HG03565 (cell line): ENCODE results near the gene EXT2.

ENCODE experiments used
- ATAC-seq: cut with Tn5 transposase; IDR thresholded peaks from one replicate; pipeline ENCODE4 v1.9.1; 2021; ENCODE audit warnings: mild to moderate bottlenecking, moderate library complexity; ENCODE audit not compliant: unreplicated experiment

The EXT2 gene

GRCh38 chr11:44263738-44264437 is 168.4 kb downstream of the EXT2 start:
- ATAC-seq = no peak

- ATAC-seq = no peak
Measured at GRCh38 chr11:44264438-44264749, 168.9 kb downstream of the EXT2 start.

- no peak for ATAC-seq
Measured at GRCh38 chr11:44264761-44265160, 169.3 kb downstream of the EXT2 start.

GRCh38 chr11:44266056-44266780 is 170.7 kb downstream of the EXT2 start:
- ATAC-seq = no peak

GRCh38 chr11:44267006-44267749 is 171.7 kb downstream of the EXT2 start:
- ATAC-seq = no peak

- ATAC-seq = no peak
Measured at GRCh38 chr11:44267750-44268613, 172.5 kb downstream of the EXT2 start.

GRCh38 chr11:44268614-44269080 is 173.2 kb downstream of the EXT2 start:
- no peak for ATAC-seq

GRCh38 chr11:44269369-44270351 is 174.2 kb downstream of the EXT2 start:
- no peak for ATAC-seq

GRCh38 chr11:44270403-44271273 is 175.2 kb downstream of the EXT2 start:
- no peak for ATAC-seq

- ATAC-seq = no peak
Measured at GRCh38 chr11:44271286-44271685, 175.8 kb downstream of the EXT2 start.

GRCh38 chr11:44274404-44274803 is 178.9 kb downstream of the EXT2 start:
- ATAC-seq = no peak

GRCh38 chr11:44275241-44275640 is 179.8 kb downstream of the EXT2 start:
- ATAC-seq = no peak

- no peak for ATAC-seq
Measured at GRCh38 chr11:44275961-44276550, 180.6 kb downstream of the EXT2 start.

GRCh38 chr11:44277196-44278090 is 182.0 kb downstream of the EXT2 start:
- no peak for ATAC-seq

- no peak for ATAC-seq
Measured at GRCh38 chr11:44279483-44279882, 184.0 kb downstream of the EXT2 start.

- ATAC-seq = no peak
Measured at GRCh38 chr11:44280257-44280656, 184.8 kb downstream of the EXT2 start.

- no peak for ATAC-seq
Measured at GRCh38 chr11:44281151-44281550, 185.7 kb downstream of the EXT2 start.
